Heart left ventricle (tissue), 13 donors: ENCODE data around the gene CENPX.

Experiments
- CTCF ChIP-seq, 12 donors: fragments of 200-600 bp; sonication (generic) in 4 of 12; IDR thresholded peaks; one replicate each; pipeline versions ENCODE4 v1.5.0 to v1.8.0; 2018 to 2022; ENCODE audit warnings: antibody characterized with exemption in 12 of 12, mild to moderate bottlenecking in 5 of 12
- POLR2A ChIP-seq, 2 donors: fragments of 450-650 bp; IDR thresholded peaks; one replicate each; pipeline ENCODE4 v1.6.1; 2017; ENCODE audit warnings: antibody characterized with exemption in 2 of 2, mild to moderate bottlenecking in 2 of 2, moderate library complexity in 2 of 2
- donor health status: ischemic (EF 13 %, LVEDD 7.1; RV severe dilation, severe dysfunction).
- donor health status: DM: no; HTN: yes; CAD: no.
- donor health status: DM: no; HTN: no; CAD: no.
- donor health status: ischemic (EF 25% LVEDD 6.9; RV normal size, moderate dysfunction).
- donor health status: ischemic (EF 25% LVEDD 5.7; RV mildly dilated, moderate dysfunction).
- donor health status: ischemic (EF 35%, LVEDD 5.7; RV mildly dilated, moderate dysfunction).
- donor health status: nonischemic (EF 11% LVEDD 7.7; RV severe dilation, severe dysfunction).
- donor health status: DM: yes; HTN: yes; CAD: no.
- donor health status: PGD.
- donor health status: ischemic (EF 29% LVEDD 5.4; RV normal size, mild dysfunction).
- donor health status: nonischemic (EF 23%, LVEDD 6.1; RV moderate dilation, normal function).

DNA sequence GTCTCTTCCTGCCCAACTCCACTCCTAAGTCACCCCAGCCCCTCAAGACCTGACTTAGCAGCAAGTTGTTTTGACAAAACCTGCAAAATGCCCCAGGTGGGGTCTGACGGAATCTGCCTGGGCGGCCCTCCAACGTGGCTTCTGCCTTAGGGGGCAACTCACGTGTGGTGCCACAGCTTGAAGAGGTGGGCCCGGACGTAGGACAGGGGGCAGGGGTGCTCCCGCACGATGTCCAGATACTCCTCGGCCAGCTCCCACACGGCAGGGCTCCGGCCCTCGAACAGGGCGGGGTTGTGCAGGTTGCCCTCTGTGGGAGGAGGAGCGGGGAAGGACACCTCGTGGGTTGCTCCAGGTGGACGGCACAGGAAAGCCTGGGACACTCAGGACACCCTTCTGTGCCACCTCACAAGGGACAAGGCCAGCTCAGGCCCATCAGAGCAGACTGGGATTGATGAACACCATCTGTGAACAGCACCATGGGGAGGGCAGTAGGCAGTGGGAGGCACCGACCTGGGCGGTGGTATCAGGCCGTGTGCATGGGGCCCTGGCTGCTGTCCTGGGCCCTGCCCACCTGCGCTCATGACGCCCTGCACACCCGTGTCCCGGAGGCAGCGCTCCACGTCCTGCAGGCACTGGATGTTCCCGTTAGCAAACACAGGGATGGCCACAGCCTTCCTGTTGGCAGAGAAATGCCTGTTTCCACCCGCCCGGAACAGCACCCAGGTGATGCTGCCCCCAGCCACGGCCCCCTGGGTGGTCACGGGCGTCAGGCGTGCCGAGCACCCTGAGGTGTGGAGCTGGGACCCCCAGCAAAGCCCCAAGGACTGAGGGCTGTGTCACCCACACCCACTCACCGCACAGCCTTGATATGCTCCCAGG lies 38.6 kb upstream of the CENPX start:
- TF ChIP-seq POLR2A (IDR thresholded peaks at IDR 0.05) (no peak), CTCF (IDR thresholded peaks at IDR 0.05) (no peak)
